KMS-11 (cell line): ENCODE measurements around the gene PMPCA.

Source experiments
- H2AFZ ChIP-seq: fragments of 200-600 bp; sonication (generic); 2 replicates; pipeline ENCODE4 v1.6.1; 2016; ENCODE audit warnings: antibody characterized with exemption, mixed run types, low read depth
- H3K27ac ChIP-seq: fragments of 200-600 bp; sonication (generic); 2 replicates; pipeline ENCODE4 v1.6.1; 2016; ENCODE audit warnings: mild to moderate bottlenecking, mixed run types
- H3K27me3 ChIP-seq: fragments of 200-600 bp; sonication (generic); 2 replicates; pipeline ENCODE4 v1.6.1; 2017; ENCODE audit warnings: mild to moderate bottlenecking, low read depth, mixed run types, moderate library complexity; ENCODE audit not compliant: insufficient read depth
- H3K36me3 ChIP-seq: fragments of 200-600 bp; sonication (generic); 2 replicates; pipeline ENCODE4 v1.6.1; 2017; ENCODE audit warnings: mild to moderate bottlenecking, mixed run types; ENCODE audit not compliant: insufficient read depth
- H3K4me1 ChIP-seq: fragments of 200-600 bp; sonication (generic); 2 replicates; pipeline ENCODE4 v1.6.1; 2016; ENCODE audit warnings: mild to moderate bottlenecking, low read depth, mixed run types; ENCODE audit not compliant: poor library complexity, severe bottlenecking
- H3K4me2 ChIP-seq: fragments of 200-600 bp; sonication (generic); 2 replicates; pipeline ENCODE4 v1.7.0; 2016; ENCODE audit warnings: mild to moderate bottlenecking, mixed run types
- H3K4me3 ChIP-seq: fragments of 200-600 bp; sonication (generic); IDR thresholded peaks from 2 replicates; pipeline ENCODE4 v1.6.1; 2017; ENCODE audit warnings: low read depth, low read length, mixed read lengths; ENCODE audit not compliant: insufficient read depth
- H3K79me2 ChIP-seq: fragments of 200-600 bp; sonication (generic); 2 replicates; pipeline ENCODE4 v1.6.1; 2016; ENCODE audit warnings: low read depth, mixed run types; ENCODE audit not compliant: insufficient read depth
- H3K9ac ChIP-seq: fragments of 200-600 bp; sonication (generic); 2 replicates; pipeline ENCODE4 v1.6.1; 2016; ENCODE audit warnings: mild to moderate bottlenecking, mixed run types
- H4K20me1 ChIP-seq: fragments of 200-600 bp; sonication (generic); 2 replicates; pipeline ENCODE4 v1.6.1; 2016; ENCODE audit warnings: mild to moderate bottlenecking, mixed run types; ENCODE audit not compliant: insufficient read depth
- TF ChIP-seq, protein P1 (sequence below): fragments of 200-600 bp; sonication (generic); conservative IDR thresholded peaks from 2 replicates; pipeline ENCODE4 v1.6.1; 2017; ENCODE audit warnings: low read depth, mild to moderate bottlenecking, antibody characterized with exemption, low read length, moderate library complexity, mixed read lengths

PMPCA gene

GRCh38 chr9:136433043-136433715, 22.7 kb downstream of the PMPCA start:
- H3K79me2 ChIP-seq, result peaks cover 28% of the 10 kb centered on the region
- no peak overlapping the region for H3K4me2 ChIP-seq
- H3K4me1 ChIP-seq, result peaks cover 11% of the 10 kb centered on the region
- no peaks in the 10 kb centered on the region for H3K36me3 ChIP-seq
- TF ChIP-seq, protein P1, sequence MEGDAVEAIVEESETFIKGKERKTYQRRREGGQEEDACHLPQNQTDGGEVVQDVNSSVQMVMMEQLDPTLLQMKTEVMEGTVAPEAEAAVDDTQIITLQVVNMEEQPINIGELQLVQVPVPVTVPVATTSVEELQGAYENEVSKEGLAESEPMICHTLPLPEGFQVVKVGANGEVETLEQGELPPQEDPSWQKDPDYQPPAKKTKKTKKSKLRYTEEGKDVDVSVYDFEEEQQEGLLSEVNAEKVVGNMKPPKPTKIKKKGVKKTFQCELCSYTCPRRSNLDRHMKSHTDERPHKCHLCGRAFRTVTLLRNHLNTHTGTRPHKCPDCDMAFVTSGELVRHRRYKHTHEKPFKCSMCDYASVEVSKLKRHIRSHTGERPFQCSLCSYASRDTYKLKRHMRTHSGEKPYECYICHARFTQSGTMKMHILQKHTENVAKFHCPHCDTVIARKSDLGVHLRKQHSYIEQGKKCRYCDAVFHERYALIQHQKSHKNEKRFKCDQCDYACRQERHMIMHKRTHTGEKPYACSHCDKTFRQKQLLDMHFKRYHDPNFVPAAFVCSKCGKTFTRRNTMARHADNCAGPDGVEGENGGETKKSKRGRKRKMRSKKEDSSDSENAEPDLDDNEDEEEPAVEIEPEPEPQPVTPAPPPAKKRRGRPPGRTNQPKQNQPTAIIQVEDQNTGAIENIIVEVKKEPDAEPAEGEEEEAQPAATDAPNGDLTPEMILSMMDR, result no peak
- H3K4me3 ChIP-seq, result no peak overlapping the region
- H3K9ac ChIP-seq, result no peak overlapping the region
- no peaks in the 10 kb centered on the region for H4K20me1 ChIP-seq
- H2AFZ ChIP-seq, result no peak overlapping the region
- no peaks in the 10 kb centered on the region for H3K27me3 ChIP-seq
- no peak overlapping the region for H3K27ac ChIP-seq

DNA sequence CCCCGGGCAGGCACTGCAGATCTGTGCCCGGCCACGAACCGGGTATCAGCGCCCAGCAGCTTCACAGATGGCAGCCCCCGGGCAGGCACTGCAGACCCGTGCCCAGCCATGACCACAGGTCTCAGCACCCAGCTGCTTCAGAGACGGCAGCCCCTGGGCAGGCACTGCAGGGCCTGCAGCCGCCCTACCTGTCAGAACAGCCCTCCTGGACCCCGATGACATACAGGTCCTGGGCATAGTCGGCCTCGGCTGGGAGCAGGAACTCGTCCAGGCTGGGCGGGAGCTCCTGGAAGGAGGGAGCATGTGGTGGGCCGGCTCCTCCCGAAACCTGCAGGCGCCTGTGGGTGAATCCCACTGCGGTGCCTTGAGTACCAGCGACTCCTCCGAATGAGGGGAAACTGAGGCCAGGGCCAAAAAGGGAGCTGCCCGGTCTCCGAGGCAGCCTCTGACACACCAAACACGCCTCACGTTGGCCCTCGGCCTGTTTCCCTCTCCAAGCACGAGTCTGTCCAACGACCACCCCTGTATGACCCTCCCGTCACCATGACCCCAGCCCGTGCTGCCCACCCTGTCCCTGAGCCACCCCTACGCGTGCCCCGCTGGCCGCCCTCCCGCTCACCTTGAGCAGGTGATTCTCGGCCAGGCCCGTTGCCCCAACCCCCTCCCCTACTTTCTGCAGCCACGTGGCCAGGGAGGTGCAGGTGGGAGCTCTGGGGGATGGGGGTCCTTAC, 23.6 kb downstream of the PMPCA start:
- H3K9ac ChIP-seq, result no peak overlapping the region
- H3K27ac ChIP-seq, result no peak overlapping the region
- H3K4me3 ChIP-seq, result no peak overlapping the region
- no peak overlapping the region for H2AFZ ChIP-seq
- no peaks in the 10 kb centered on the region for H4K20me1 ChIP-seq
- H3K36me3 ChIP-seq, result no peaks in the 10 kb centered on the region
- peaks cover 14% of the 10 kb centered on the region for H3K4me1 ChIP-seq
- no peaks in the 10 kb centered on the region for H3K27me3 ChIP-seq
- TF ChIP-seq, protein P1, result no peak
- H3K4me2 ChIP-seq, result no peak overlapping the region
- H3K79me2 ChIP-seq, result peaks cover 34% of the 10 kb centered on the region

DNA sequence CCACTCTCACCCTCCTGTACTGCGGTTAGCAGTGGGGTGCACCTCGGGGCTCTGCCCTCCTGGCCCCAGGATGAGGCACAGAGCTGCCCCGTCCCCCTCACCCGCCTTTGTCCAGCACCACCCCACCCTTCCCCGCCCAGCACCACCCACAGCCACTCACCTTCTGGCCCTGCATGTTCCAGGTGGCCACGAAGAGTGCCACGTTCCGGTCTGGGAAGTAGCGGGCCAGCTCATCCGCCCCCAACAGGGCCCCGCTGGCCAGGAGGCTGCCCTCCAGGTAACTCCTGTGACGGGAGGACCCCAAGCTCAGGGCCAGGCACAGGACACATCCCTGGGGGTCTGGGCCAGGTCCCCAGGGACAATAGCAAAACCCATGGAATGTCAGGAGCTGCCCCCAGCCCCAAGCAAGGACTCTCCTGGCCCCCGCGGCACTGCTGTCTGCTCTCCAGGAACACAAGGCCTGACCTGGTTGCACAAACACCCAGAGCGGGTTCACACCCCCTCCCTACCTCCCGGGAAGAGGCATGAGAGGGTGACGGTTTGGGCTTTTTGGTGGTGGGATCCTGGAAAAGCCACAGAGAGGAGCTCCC, 24.2 kb downstream of the PMPCA start:
- Histone ChIP-seq H3K4me2 (no peak overlapping the region), H3K27ac (no peak overlapping the region), H3K4me3 (no peak overlapping the region), H3K27me3 (no peaks in the 10 kb centered on the region), H3K9ac (no peak overlapping the region), H3K79me2 (peaks cover 34% of the 10 kb centered on the region), H2AFZ (no peak overlapping the region), H4K20me1 (no peaks in the 10 kb centered on the region), H3K4me1 (peaks cover 14% of the 10 kb centered on the region), H3K36me3 (no peaks in the 10 kb centered on the region)
- TF ChIP-seq, protein P1, result no peak

DNA sequence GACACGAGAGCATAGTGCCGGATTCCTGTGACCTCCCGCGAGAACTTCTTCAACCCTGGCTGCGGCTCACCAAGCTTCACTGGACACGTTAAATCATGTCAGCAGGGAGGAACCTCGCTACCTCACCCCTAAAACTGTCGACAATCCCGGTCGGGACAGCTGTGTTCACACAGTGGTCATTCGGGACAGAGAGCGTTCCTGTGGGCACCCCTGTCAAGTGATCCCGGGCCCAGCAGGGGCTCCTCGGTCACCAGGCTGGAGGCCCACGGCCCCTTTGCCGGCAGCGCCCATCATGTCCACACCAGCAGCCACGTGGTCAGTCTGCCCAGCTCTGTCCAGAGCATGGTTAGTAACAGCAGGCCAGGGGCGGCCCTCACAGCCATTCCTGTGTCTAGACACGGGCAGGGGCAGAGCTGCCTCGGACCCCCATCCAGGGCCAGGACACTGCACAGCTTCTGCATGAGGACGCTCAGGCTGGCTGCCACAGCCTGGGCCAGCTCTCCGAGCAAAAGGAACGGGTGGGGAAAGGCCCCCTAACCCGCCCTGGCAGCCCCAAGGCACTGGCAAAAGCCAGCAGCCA, 25.7 kb downstream of the PMPCA start:
- H3K79me2 ChIP-seq, result peaks cover 34% of the 10 kb centered on the region
- H3K4me2 ChIP-seq, result no peak overlapping the region
- no peak overlapping the region for H3K27ac ChIP-seq
- no peak overlapping the region for H2AFZ ChIP-seq
- H3K36me3 ChIP-seq, result no peaks in the 10 kb centered on the region
- TF ChIP-seq, protein P1, result no peak
- no peaks in the 10 kb centered on the region for H4K20me1 ChIP-seq
- H3K4me1 ChIP-seq, result peaks cover 20% of the 10 kb centered on the region
- H3K27me3 ChIP-seq, result no peaks in the 10 kb centered on the region
- H3K4me3 ChIP-seq, result no peak overlapping the region
- H3K9ac ChIP-seq, result no peak overlapping the region
